Effector memory CD4-positive, alpha-beta T cell (primary cell): ENCODE data around the gene ANXA6.

ENCODE experiments used
- DNase-seq, 3 donors: peaks; one replicate each; pipeline ENCODE4 v3.0.0-alpha.2; 2020
- H3K27ac ChIP-seq: 2 replicates; pipeline ENCODE4 v1.7.0; 2013; ENCODE audit warnings: mild to moderate bottlenecking, low read length, moderate library complexity; ENCODE audit not compliant: insufficient read depth, poor library complexity, severe bottlenecking
- H3K27me3 ChIP-seq: replicated peaks from 2 replicates; pipeline ENCODE4 v1.7.0; 2013; ENCODE audit warnings: mild to moderate bottlenecking, low read length; ENCODE audit not compliant: insufficient read depth, control insufficient read depth, poor library complexity, severe bottlenecking
- H3K36me3 ChIP-seq: 2 replicates; pipeline ENCODE4 v1.7.0; 2013; ENCODE audit warnings: mild to moderate bottlenecking, low read length, moderate library complexity; ENCODE audit not compliant: control insufficient read depth, insufficient read depth
- H3K4me1 ChIP-seq: 2 replicates; pipeline ENCODE4 v1.7.0; 2013; ENCODE audit warnings: low read length, mild to moderate bottlenecking; ENCODE audit not compliant: control insufficient read depth, insufficient read depth, poor library complexity, severe bottlenecking
- H3K4me3 ChIP-seq: 2 replicates; pipeline ENCODE4 v1.7.0; 2013; ENCODE audit warnings: low read length, low read depth, mild to moderate bottlenecking; ENCODE audit not compliant: insufficient read depth, poor library complexity, severe bottlenecking
- H3K9me3 ChIP-seq: 2 replicates; pipeline ENCODE4 v1.7.0; 2013; ENCODE audit warnings: mild to moderate bottlenecking, low read length, moderate library complexity; ENCODE audit not compliant: control insufficient read depth

Gene ANXA6

GRCh38 chr5:151195622-151196021 is 38.0 kb upstream of the ANXA6 start:
- Histone ChIP-seq H3K27ac (no peak overlapping the region), H3K27me3 (no peaks in the 10 kb centered on the region), H3K36me3 (peaks cover 26% of the 10 kb centered on the region), H3K4me1 (no peaks in the 10 kb centered on the region), H3K4me3 (no peak overlapping the region), H3K9me3 (no peaks in the 10 kb centered on the region)
- no peak for DNase-seq

- Histone ChIP-seq H3K36me3 (peaks cover 28% of the 10 kb centered on the region), H3K27me3 (no peaks in the 10 kb centered on the region), H3K9me3 (no peaks in the 10 kb centered on the region), H3K27ac (no peak overlapping the region), H3K4me3 (no peak overlapping the region), H3K4me1 (no peaks in the 10 kb centered on the region)
- no peak for DNase-seq
Measured at GRCh38 chr5:151192626-151193025, 35.0 kb upstream of the ANXA6 start.

GRCh38 chr5:151191661-151192060 is 34.1 kb upstream of the ANXA6 start:
- no peak overlapping the region for H3K4me3 ChIP-seq
- H3K9me3 ChIP-seq = no peaks in the 10 kb centered on the region
- no peaks in the 10 kb centered on the region for H3K27me3 ChIP-seq
- no peak overlapping the region for H3K27ac ChIP-seq
- peaks cover 35% of the 10 kb centered on the region for H3K36me3 ChIP-seq
- H3K4me1 ChIP-seq = no peaks in the 10 kb centered on the region
- no peak for DNase-seq

GRCh38 chr5:151189151-151189550 is 31.6 kb upstream of the ANXA6 start:
- Histone ChIP-seq H3K27me3 (no peaks in the 10 kb centered on the region), H3K4me1 (no peaks in the 10 kb centered on the region), H3K4me3 (no peak overlapping the region), H3K27ac (no peak overlapping the region), H3K36me3 (peaks cover 57% of the 10 kb centered on the region), H3K9me3 (no peaks in the 10 kb centered on the region)
- no peak for DNase-seq

- H3K9me3 ChIP-seq = no peaks in the 10 kb centered on the region
- no peak overlapping the region for H3K27ac ChIP-seq
- no peaks in the 10 kb centered on the region for H3K27me3 ChIP-seq
- no peak overlapping the region for H3K4me3 ChIP-seq
- peaks cover 77% of the 10 kb centered on the region for H3K36me3 ChIP-seq
- H3K4me1 ChIP-seq = no peaks in the 10 kb centered on the region
- DNase-seq = no peak
Measured at GRCh38 chr5:151186538-151186937, 29.0 kb upstream of the ANXA6 start.

GRCh38 chr5:151186052-151186451 is 28.5 kb upstream of the ANXA6 start:
- Histone ChIP-seq H3K27ac (no peak overlapping the region), H3K9me3 (no peaks in the 10 kb centered on the region), H3K36me3 (peaks cover 77% of the 10 kb centered on the region), H3K4me3 (no peak overlapping the region), H3K27me3 (no peaks in the 10 kb centered on the region), H3K4me1 (no peaks in the 10 kb centered on the region)
- DNase-seq = no peak

- DNase-seq = no peak
- Histone ChIP-seq H3K36me3 (peaks cover 74% of the 10 kb centered on the region), H3K27ac (no peak overlapping the region), H3K9me3 (no peaks in the 10 kb centered on the region), H3K4me1 (no peaks in the 10 kb centered on the region), H3K4me3 (no peak overlapping the region), H3K27me3 (no peaks in the 10 kb centered on the region)
Measured at GRCh38 chr5:151184316-151185042, 26.9 kb upstream of the ANXA6 start.

- DNase-seq = no peak
- H3K4me1 ChIP-seq = no peaks in the 10 kb centered on the region
- H3K27ac ChIP-seq = no peak overlapping the region
- H3K27me3 ChIP-seq = no peaks in the 10 kb centered on the region
- H3K36me3 ChIP-seq = peaks cover 67% of the 10 kb centered on the region
- H3K9me3 ChIP-seq = no peaks in the 10 kb centered on the region
- no peak overlapping the region for H3K4me3 ChIP-seq
Measured at GRCh38 chr5:151183456-151184245, 26.1 kb upstream of the ANXA6 start.

- Histone ChIP-seq H3K4me1 (no peaks in the 10 kb centered on the region), H3K9me3 (no peaks in the 10 kb centered on the region), H3K4me3 (no peak overlapping the region), H3K27me3 (no peaks in the 10 kb centered on the region), H3K36me3 (peaks cover 64% of the 10 kb centered on the region), H3K27ac (no peak overlapping the region)
- no peak for DNase-seq
Measured at GRCh38 chr5:151182976-151183375, 25.4 kb upstream of the ANXA6 start.

- DNase-seq = no peak
- Histone ChIP-seq H3K27me3 (no peaks in the 10 kb centered on the region), H3K36me3 (peaks cover 62% of the 10 kb centered on the region)
Measured at GRCh38 chr5:151182524-151182900, 24.9 kb upstream of the ANXA6 start.

More at GRCh38 chr5:151182524-151182900, 24.9 kb upstream of the ANXA6 start:
- H3K4me1 ChIP-seq = no peaks in the 10 kb centered on the region
- H3K27ac ChIP-seq = no peak overlapping the region
- no peaks in the 10 kb centered on the region for H3K9me3 ChIP-seq
- no peak overlapping the region for H3K4me3 ChIP-seq
